RWPE1 (cell line): ENCODE data around the gene SOD2.

ENCODE experiments used
- CTCF ChIA-PET: fragments of 350-600 bp; sonication (Branson Sonifier 250); formaldehyde crosslinking; extraction: SDS; loops from one replicate; lab custom pipeline; 2021; lab: Yijun Ruan, JAX
- POLR2A ChIA-PET: fragments of 400-600 bp; formaldehyde crosslinking; extraction: SDS; loops from one replicate; lab custom pipeline; 2020; ENCODE audit warnings: antibody characterized with exemption; ENCODE audit not compliant: low non-redundant PET; lab: Yijun Ruan, JAX
- DNase-seq: peaks from one replicate; pipeline ENCODE4 v3.0.0; 2012; ENCODE audit warnings: low spot score
- H3K27ac ChIP-seq: fragments of 450-650 bp; 2 replicates; pipeline ENCODE4 v1.5.1; 2017
- TF ChIP-seq, protein P1 (sequence below): fragments of 450-650 bp; conservative IDR thresholded peaks from 2 replicates; pipeline ENCODE4 v1.5.1; 2017; ENCODE audit warnings: low read depth, mild to moderate bottlenecking

SOD2 gene

GRCh38 chr6:159655409-159655988 lies 37.5 kb downstream of the SOD2 start:
- H3K27ac ChIP-seq: no peak overlapping the region
- CTCF ChIA-PET: interaction anchor here (0.6 to 3.6 kb wide), 9 partner anchors 11 to 484 kb away, joined by 3 to 23 read pairs (median 3); no protein-coding TSS in a partner anchor
- TF ChIP-seq, protein P1, sequence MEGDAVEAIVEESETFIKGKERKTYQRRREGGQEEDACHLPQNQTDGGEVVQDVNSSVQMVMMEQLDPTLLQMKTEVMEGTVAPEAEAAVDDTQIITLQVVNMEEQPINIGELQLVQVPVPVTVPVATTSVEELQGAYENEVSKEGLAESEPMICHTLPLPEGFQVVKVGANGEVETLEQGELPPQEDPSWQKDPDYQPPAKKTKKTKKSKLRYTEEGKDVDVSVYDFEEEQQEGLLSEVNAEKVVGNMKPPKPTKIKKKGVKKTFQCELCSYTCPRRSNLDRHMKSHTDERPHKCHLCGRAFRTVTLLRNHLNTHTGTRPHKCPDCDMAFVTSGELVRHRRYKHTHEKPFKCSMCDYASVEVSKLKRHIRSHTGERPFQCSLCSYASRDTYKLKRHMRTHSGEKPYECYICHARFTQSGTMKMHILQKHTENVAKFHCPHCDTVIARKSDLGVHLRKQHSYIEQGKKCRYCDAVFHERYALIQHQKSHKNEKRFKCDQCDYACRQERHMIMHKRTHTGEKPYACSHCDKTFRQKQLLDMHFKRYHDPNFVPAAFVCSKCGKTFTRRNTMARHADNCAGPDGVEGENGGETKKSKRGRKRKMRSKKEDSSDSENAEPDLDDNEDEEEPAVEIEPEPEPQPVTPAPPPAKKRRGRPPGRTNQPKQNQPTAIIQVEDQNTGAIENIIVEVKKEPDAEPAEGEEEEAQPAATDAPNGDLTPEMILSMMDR: no peak
- no peak for DNase-seq
- POLR2A ChIA-PET: no interaction called here

- POLR2A ChIA-PET: no interaction called here
- TF ChIP-seq, protein P1: peak; percentile 51
- H3K27ac ChIP-seq: no peak overlapping the region
- DNase-seq: peak; percentile 32
- CTCF ChIA-PET: interaction anchor here (0.5 to 3.6 kb wide), 13 partner anchors 12 to 1535 kb away, joined by 3 to 23 read pairs (median 3); no protein-coding TSS in a partner anchor
Observed at GRCh38 chr6:159654483-159655098, 38.5 kb downstream of the SOD2 start.

- TF ChIP-seq, protein P1: no peak
- H3K27ac ChIP-seq: no peak overlapping the region
- ChIA-PET POLR2A (no interaction called here), CTCF (no interaction called here)
- no peak for DNase-seq
Observed at GRCh38 chr6:159650314-159650713, 42.7 kb downstream of the SOD2 start.

DNA sequence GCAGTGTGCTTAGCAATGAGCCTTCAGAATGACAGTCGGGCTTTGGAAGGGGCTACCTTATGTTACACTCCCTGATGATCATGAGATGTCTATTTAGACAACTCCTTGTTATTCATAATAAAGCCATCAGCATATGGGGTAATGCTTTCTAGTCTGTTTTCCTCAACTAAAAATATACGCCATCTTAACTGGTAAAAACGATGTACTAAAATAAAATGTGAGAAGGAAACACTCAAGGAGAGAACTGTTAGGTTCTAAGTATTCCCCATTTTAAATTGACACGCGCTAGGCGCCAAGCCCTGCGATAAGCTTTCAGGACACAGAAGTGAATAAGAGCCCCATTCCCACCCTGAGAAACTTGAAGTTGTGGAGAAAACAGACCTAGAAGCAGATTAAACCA lies 43.6 kb downstream of the SOD2 start:
- no peak overlapping the region for H3K27ac ChIP-seq
- POLR2A ChIA-PET: interaction anchor here (0.5 kb wide), 1 partner anchor 155 kb away, joined by 3 read pairs; no protein-coding TSS in a partner anchor
- CTCF ChIA-PET: interaction anchor here (0.5 kb wide), 1 partner anchor 431 kb away, joined by 3 read pairs; no protein-coding TSS in a partner anchor
- DNase-seq: no peak
- TF ChIP-seq, protein P1: no peak

GRCh38 chr6:159646733-159647132 lies 46.3 kb downstream of the SOD2 start:
- ChIA-PET POLR2A (no interaction called here), CTCF (interaction anchor here (1.6 kb wide), 1 partner anchor 394 kb away, joined by 4 read pairs; no protein-coding TSS in a partner anchor)
- no peak overlapping the region for H3K27ac ChIP-seq
- no peak for DNase-seq
- TF ChIP-seq, protein P1: no peak

GRCh38 chr6:159646116-159646515 lies 46.9 kb downstream of the SOD2 start:
- ChIA-PET POLR2A (no interaction called here), CTCF (no interaction called here)
- no peak for DNase-seq
- TF ChIP-seq, protein P1: no peak
- no peak overlapping the region for H3K27ac ChIP-seq
